Lung (tissue), 12 donors: ENCODE measurements around the gene CMTR1. TPM values are rescaled to one million over a fixed set of nuclear protein-coding genes. Genes with fewer than 3 reads are reported as not detected.

Source experiments
- ATAC-seq: fragments of 200-7000 bp; cut with Tn5 transposase; one replicate; pipeline ENCODE4 v1.9.1; 2020; ENCODE audit warnings: moderate number of reproducible peaks; ENCODE audit not compliant: insufficient read depth, low FRiP score
- DNase-seq, 3 donors: peaks; one replicate each; pipeline ENCODE4 v3.0.0-alpha.2; 2013 to 2017
- H3K27ac ChIP-seq, 2 donors: one replicate each; pipeline ENCODE4 v1.5.1; 2013; ENCODE audit warnings: mild to moderate bottlenecking in 2 of 2, moderate library complexity in 2 of 2, control low read depth in 1 of 2, inconsistent platforms in 1 of 2, low read depth in 1 of 2, low read length in 1 of 2
- H3K27me3 ChIP-seq, 3 donors: one replicate each; pipeline ENCODE4 v1.5.1; 2013; ENCODE audit warnings: low read length in 2 of 3; ENCODE audit not compliant: control insufficient read depth in 3 of 3, insufficient read depth in 3 of 3
- H3K36me3 ChIP-seq, 4 donors: one replicate each; pipeline ENCODE4 v1.5.1; 2013; ENCODE audit warnings: low read length in 4 of 4, mild to moderate bottlenecking in 1 of 4, moderate library complexity in 1 of 4; ENCODE audit not compliant: control insufficient read depth in 4 of 4, insufficient read depth in 4 of 4
- H3K4me1 ChIP-seq, 5 donors: one replicate each; pipeline ENCODE4 v1.5.1; 2013; ENCODE audit warnings: low read length in 5 of 5, mild to moderate bottlenecking in 2 of 5, moderate library complexity in 1 of 5; ENCODE audit not compliant: control insufficient read depth in 5 of 5, insufficient read depth in 5 of 5
- H3K4me3 ChIP-seq: one replicate; pipeline ENCODE4 v1.5.1; 2013; ENCODE audit warnings: mild to moderate bottlenecking, control low read depth, moderate library complexity
- H3K9ac ChIP-seq, 2 donors: one replicate each; pipeline ENCODE4 v1.5.1; 2013; ENCODE audit warnings: low read length in 2 of 2, control low read depth in 1 of 2; ENCODE audit not compliant: insufficient read depth in 1 of 2
- H3K9me3 ChIP-seq, 4 donors: one replicate each; pipeline ENCODE4 v1.5.1; 2013; ENCODE audit warnings: low read length in 3 of 4, mild to moderate bottlenecking in 1 of 4, moderate library complexity in 1 of 4; ENCODE audit not compliant: control insufficient read depth in 4 of 4, insufficient read depth in 3 of 4
- CTCF ChIP-seq: IDR thresholded peaks from 2 replicates; pipeline ENCODE4 v1.5.1; 2012; ENCODE audit warnings: mild to moderate bottlenecking; ENCODE audit errors: control extremely low read depth, extremely low read depth
- WGBS, 2 donors: extraction: QIAGEN DNeasy Blood & Tissue Kit; methylation state at CpG; one replicate each; pipeline ENCODE4 v1.1.7; 2013; 5-methylcytosine and 5-hydroxymethylcytosine counted together
- polyA plus RNA-seq, 2 donors: library from polyadenylated mRNA; stranded (reverse); fragments of 200-250 nt; gene quantifications; one replicate each; pipeline ENCODE4 v1.2.1, GENCODE V29; 2013
- total RNA-seq, 2 donors: library from RNA; depleted of rRNA in 1 of 2; stranded (reverse); fragments of >200 nt in 1 of 2; gene quantifications; one replicate each; pipeline ENCODE4 v1.2.1, GENCODE V29; 2014 to 2021
- donor health status: control.
- donor health status: control.
- donor health status: Bipolar disorder and iron deficiency.
- donor health status: healthy.
- donor health status: DM: yes; HTN: yes; CAD: no.

Gene CMTR1
- total and polyA plus RNA-seq, 4 donors = 18.8 to 39.3 (median 26.6) TPM

- DNase-seq (no peak), ATAC-seq (no peak)
- Histone ChIP-seq H3K36me3 (no peaks in the 10 kb centered on the region), H3K27ac (no peak overlapping the region), H3K9ac (no peak overlapping the region), H3K4me3 (no peak overlapping the region), H3K4me1 (peaks cover 0 to 10% (median 1%) of the 10 kb centered on the region in 5 donors), H3K9me3 (no peaks in the 10 kb centered on the region), H3K27me3 (peaks cover 0 to 33% (median 17%) of the 10 kb centered on the region in 3 donors)
- no peak for TF ChIP-seq CTCF
- WGBS, 2 donors = 56 to 69% methylated on average over 15 to 16 of the region's 16 CpGs
Measured at GRCh38 chr6:37511910-37512399, 78.9 kb downstream of the CMTR1 start.

- Histone ChIP-seq H3K27ac (no peak overlapping the region), H3K9ac (no peak overlapping the region), H3K36me3 (no peaks in the 10 kb centered on the region), H3K27me3 (peaks cover 0 to 33% (median 17%) of the 10 kb centered on the region in 3 donors), H3K4me1 (peaks cover 0 to 15% (median 1%) of the 10 kb centered on the region in 5 donors), H3K4me3 (no peak overlapping the region), H3K9me3 (no peaks in the 10 kb centered on the region)
- ATAC-seq = no peak
- no peak for DNase-seq
- WGBS, 2 donors = 54 to 72% methylated on average over 12 of the region's 12 CpGs
- no peak for TF ChIP-seq CTCF
Measured at GRCh38 chr6:37512400-37513011, 79.5 kb downstream of the CMTR1 start.

GRCh38 chr6:37513155-37513554 lies 80.1 kb downstream of the CMTR1 start:
- Histone ChIP-seq H3K27me3 (peaks cover 0 to 33% (median 17%) of the 10 kb centered on the region in 3 donors), H3K36me3 (no peaks in the 10 kb centered on the region), H3K27ac (no peak overlapping the region), H3K4me1 (peaks cover 0 to 15% (median 1%) of the 10 kb centered on the region in 5 donors), H3K9ac (no peak overlapping the region), H3K4me3 (no peak overlapping the region), H3K9me3 (no peaks in the 10 kb centered on the region)
- 49 to 51% methylated on average over 9 of the region's 9 CpGs for WGBS, 2 donors
- TF ChIP-seq CTCF = no peak
- no peak for ATAC-seq
- no peak for DNase-seq
